ENCODE data around the gene PREB.
"Not testable (repeated sequence)": the region's sequence is repeated elsewhere in the genome, so short reads cannot be mapped to it uniquely, and the experiment has no call there.

- TF ChIP-seq, protein P1, sequence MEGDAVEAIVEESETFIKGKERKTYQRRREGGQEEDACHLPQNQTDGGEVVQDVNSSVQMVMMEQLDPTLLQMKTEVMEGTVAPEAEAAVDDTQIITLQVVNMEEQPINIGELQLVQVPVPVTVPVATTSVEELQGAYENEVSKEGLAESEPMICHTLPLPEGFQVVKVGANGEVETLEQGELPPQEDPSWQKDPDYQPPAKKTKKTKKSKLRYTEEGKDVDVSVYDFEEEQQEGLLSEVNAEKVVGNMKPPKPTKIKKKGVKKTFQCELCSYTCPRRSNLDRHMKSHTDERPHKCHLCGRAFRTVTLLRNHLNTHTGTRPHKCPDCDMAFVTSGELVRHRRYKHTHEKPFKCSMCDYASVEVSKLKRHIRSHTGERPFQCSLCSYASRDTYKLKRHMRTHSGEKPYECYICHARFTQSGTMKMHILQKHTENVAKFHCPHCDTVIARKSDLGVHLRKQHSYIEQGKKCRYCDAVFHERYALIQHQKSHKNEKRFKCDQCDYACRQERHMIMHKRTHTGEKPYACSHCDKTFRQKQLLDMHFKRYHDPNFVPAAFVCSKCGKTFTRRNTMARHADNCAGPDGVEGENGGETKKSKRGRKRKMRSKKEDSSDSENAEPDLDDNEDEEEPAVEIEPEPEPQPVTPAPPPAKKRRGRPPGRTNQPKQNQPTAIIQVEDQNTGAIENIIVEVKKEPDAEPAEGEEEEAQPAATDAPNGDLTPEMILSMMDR (conservative IDR thresholded peaks at IDR 0.05; ENCODE audit: low read length) = not testable (repeated sequence)
- not testable (repeated sequence) for TF ChIP-seq EZH2phosphoT487 (IDR thresholded peaks at IDR 0.05; ENCODE audit: borderline replicate concordance, low read depth, low read length)
These were observed 23.7 kb downstream of the PREB start for GRCh38 chr2:27110603-27111352.
